HepG2 (cell line): ENCODE data around the gene NR2F1.

Experiments
- ATM ChIP-seq: fragments of 450-650 bp; IDR thresholded peaks from 2 replicates; pipeline ENCODE4 v1.7.1; 2017; ENCODE audit warnings: mild to moderate bottlenecking, borderline replicate concordance
- FOXK2 ChIP-seq: fragments of 450-650 bp; IDR thresholded peaks from 2 replicates; pipeline ENCODE4 v1.6.1; 2016
- MXI1 ChIP-seq: IDR thresholded peaks from 3 replicates; pipeline ENCODE4 v1.6.1; 2012; ENCODE audit warnings: low read depth, low read length, inconsistent platforms, borderline replicate concordance
- ZBTB1 ChIP-seq: sonication (generic); formaldehyde crosslinking; IDR thresholded peaks from 2 replicates; pipeline ENCODE4 v1.4.0; 2020; ENCODE audit warnings: missing genetic modification reagents, borderline replicate concordance
- ZNF138 ChIP-seq: sonication (generic); formaldehyde crosslinking; IDR thresholded peaks from 2 replicates; pipeline ENCODE4 v1.5.0; 2020; ENCODE audit warnings: mild to moderate bottlenecking, low read depth, missing genetic modification reagents

DNA sequence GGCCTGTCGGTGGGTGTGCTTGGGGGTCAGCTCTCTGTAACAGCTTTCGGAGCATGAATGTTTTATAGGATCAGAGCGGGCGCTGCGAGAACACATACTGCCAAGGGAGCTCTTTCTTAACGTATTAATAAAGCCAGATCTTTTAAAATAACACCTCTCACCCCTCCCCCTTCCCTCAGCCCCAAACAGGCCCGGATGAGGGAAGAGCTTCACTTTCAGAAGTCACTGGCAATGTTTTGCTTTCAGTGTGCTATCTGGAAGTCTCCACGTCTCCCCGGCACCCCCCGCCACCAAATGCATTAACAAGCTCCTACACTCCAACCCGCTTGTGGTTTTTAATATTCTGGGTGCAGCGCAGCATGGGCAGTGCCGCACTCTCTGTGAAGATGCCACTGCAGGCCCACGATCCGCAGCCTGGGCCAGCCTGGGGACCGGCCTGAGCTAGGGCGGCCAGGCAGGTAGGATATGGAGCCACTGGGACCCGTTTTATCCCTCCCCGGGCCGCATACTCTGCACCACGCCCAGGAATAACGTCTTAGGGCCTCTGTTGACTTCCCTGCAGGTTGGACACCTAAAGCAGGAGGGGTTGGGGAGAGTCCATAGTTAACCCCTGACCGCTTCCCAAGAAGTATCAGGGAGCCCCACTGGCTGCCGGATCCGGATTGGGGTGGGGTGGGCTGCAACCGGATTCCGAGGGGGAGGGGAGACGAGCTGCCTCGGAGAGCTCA, 12.6 kb downstream of the NR2F1 start:
- TF ChIP-seq ZNF138 (no peak), ZBTB1 (no peak), ATM (no peak), FOXK2 (no peak), MXI1 (no peak)
